Ovary (tissue), 3 donors: ENCODE measurements around the gene SIPA1L2.

Experiments
- EP300 ChIP-seq: sonication (generic); formaldehyde crosslinking; IDR thresholded peaks from one replicate; pipeline ENCODE4 v1.6.1; 2017; ENCODE audit warnings: antibody characterized with exemption
- POLR2A ChIP-seq: fragments of 450-650 bp; IDR thresholded peaks from one replicate; pipeline ENCODE4 v1.6.1; 2017; ENCODE audit warnings: antibody characterized with exemption, mild to moderate bottlenecking, moderate library complexity
- TF ChIP-seq, protein P1 (sequence below), 3 donors: fragments of 450-650 bp in 2 of 3; fragments of 200-600 bp in 1 of 3; IDR thresholded peaks; one replicate each; pipeline versions ENCODE4 v1.5.1 to v1.8.0; 2016 to 2022; ENCODE audit warnings: antibody characterized with exemption in 3 of 3, mild to moderate bottlenecking in 1 of 3
- donor health status: DM: no; HTN: no; CAD: no.

DNA sequence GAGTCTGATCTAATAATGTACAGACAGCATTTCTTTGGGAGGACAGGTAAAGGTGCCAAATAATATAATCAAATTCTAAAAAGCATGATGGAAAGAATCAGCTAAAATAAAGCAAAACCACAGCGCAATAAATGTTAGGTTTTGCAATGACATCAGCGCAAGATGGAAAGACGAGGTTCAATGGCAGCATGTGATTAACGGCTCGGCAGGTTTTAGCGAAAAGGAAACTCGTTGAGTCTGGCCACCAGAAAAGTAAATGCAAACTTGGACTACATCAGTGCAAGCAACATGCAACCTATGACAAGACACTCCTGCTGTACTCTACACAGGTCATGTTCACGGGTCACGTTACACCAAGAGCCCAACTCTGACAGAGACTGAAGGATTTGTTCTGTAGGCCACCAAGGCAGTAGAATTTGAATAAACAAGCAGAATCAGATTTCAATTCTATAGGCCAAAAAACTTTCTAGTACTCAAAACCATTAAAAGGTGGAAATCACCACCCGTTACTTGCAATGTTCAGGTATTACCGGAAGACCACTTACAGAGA lies 4.5 kb downstream of the SIPA1L2 start:
- TF ChIP-seq, protein P1, sequence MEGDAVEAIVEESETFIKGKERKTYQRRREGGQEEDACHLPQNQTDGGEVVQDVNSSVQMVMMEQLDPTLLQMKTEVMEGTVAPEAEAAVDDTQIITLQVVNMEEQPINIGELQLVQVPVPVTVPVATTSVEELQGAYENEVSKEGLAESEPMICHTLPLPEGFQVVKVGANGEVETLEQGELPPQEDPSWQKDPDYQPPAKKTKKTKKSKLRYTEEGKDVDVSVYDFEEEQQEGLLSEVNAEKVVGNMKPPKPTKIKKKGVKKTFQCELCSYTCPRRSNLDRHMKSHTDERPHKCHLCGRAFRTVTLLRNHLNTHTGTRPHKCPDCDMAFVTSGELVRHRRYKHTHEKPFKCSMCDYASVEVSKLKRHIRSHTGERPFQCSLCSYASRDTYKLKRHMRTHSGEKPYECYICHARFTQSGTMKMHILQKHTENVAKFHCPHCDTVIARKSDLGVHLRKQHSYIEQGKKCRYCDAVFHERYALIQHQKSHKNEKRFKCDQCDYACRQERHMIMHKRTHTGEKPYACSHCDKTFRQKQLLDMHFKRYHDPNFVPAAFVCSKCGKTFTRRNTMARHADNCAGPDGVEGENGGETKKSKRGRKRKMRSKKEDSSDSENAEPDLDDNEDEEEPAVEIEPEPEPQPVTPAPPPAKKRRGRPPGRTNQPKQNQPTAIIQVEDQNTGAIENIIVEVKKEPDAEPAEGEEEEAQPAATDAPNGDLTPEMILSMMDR (IDR thresholded peaks at IDR 0.05), result no peak
- no peak for TF ChIP-seq POLR2A
- no peak for TF ChIP-seq EP300
